Caco-2 (cell line): Measurements from ENCODE around the gene NECTIN2. TPM values are rescaled to one million over a fixed set of nuclear protein-coding genes. Genes with fewer than 3 reads are reported as not detected.

Experiments
- BruUV-seq: library from RNA; stranded (reverse); fragments of 400-500 nt; replicated peaks from 2 replicates; lab custom pipeline; 2021; lab: Mats Ljungman, UMichigan
- CTCF ChIA-PET: fragments of 300-600 bp; sonication (Branson Sonifier 250); formaldehyde crosslinking; loops from one replicate; lab custom pipeline; 2022; ENCODE audit warnings: antibody characterized with exemption; lab: Charles Lee
- POLR2A ChIA-PET: fragments of 300-600 bp; sonication (Branson Sonifier 250); formaldehyde crosslinking; loops from one replicate; lab custom pipeline; 2022; ENCODE audit warnings: antibody characterized with exemption; lab: Charles Lee
- DNase-seq, 2 experiments: peaks; one replicate each; pipeline versions ENCODE4 v3.0.0 to v3.0.0-alpha.2; 2020 to 2022
- H3K27me3 ChIP-seq: replicated peaks from 2 replicates; pipeline ENCODE4 v1.6.0; 2011; ENCODE audit warnings: low read length; ENCODE audit not compliant: control insufficient read depth, insufficient read depth
- H3K36me3 ChIP-seq: 2 replicates; pipeline ENCODE4 v1.5.1; 2011; ENCODE audit warnings: low read length; ENCODE audit not compliant: control insufficient read depth, insufficient read depth
- H3K4me1 ChIP-seq: fragments of 250-450 bp; sonication (Bioruptor Pico); 2 replicates; pipeline ENCODE4 v1.5.1; 2020; ENCODE audit warnings: mild to moderate bottlenecking
- H3K4me3 ChIP-seq: 2 replicates; pipeline ENCODE4 v1.5.1; 2011; ENCODE audit warnings: low read depth, mild to moderate bottlenecking, control low read depth, low read length
- H3K9me3 ChIP-seq: fragments of 250-450 bp; sonication (Bioruptor Pico); 2 replicates; pipeline ENCODE4 v1.5.1; 2020; ENCODE audit warnings: mild to moderate bottlenecking, moderate library complexity
- H3K27ac Mint-ChIP-seq: one replicate; pipeline ENCODE4 v1.8.0; 2022; ENCODE audit warnings: mixed read lengths; ENCODE audit not compliant: unreplicated experiment
- H3K27me3 Mint-ChIP-seq: one replicate; pipeline ENCODE4 v1.8.0; 2022; ENCODE audit warnings: mixed read lengths; ENCODE audit not compliant: insufficient read depth, unreplicated experiment
- H3K36me3 Mint-ChIP-seq: one replicate; pipeline ENCODE4 v1.8.0; 2022; ENCODE audit warnings: mild to moderate bottlenecking, mixed read lengths; ENCODE audit not compliant: insufficient read depth, unreplicated experiment
- H3K4me1 Mint-ChIP-seq: one replicate; pipeline ENCODE4 v1.8.0; 2022; ENCODE audit warnings: low read depth, mixed read lengths; ENCODE audit not compliant: unreplicated experiment
- H3K4me3 Mint-ChIP-seq: one replicate; pipeline ENCODE4 v1.8.0; 2022; ENCODE audit warnings: mild to moderate bottlenecking, moderate library complexity, mixed read lengths; ENCODE audit not compliant: unreplicated experiment
- H3K9me3 Mint-ChIP-seq: one replicate; pipeline ENCODE4 v1.8.0; 2022; ENCODE audit warnings: mixed read lengths; ENCODE audit not compliant: unreplicated experiment
- CTCF ChIP-seq, 2 experiments: fragments of 200-600 bp in 1 of 2; IDR thresholded peaks; 1 replicate in 1 of 2; 2 replicates in 1 of 2; pipeline versions ENCODE4 v1.5.1 to v1.8.0; 2011 to 2022; ENCODE audit warnings: antibody characterized with exemption in 1 of 2, control low read depth in 1 of 2, inconsistent platforms in 1 of 2, low read depth in 1 of 2, low read length in 1 of 2, mild to moderate bottlenecking in 1 of 2, moderate library complexity in 1 of 2; ENCODE audit not compliant: insufficient read depth in 1 of 2, severe bottlenecking in 1 of 2, unreplicated experiment in 1 of 2
- intact Hi-C: fragments of 100-400 bp; cut with micrococcal nuclease; formaldehyde crosslinking; loops from one replicate; pipeline ENCODE4 v1.10.0; 2022; ENCODE audit not compliant: unreplicated experiment
- total RNA-seq: library from RNA; stranded (reverse); gene quantifications from 2 replicates; pipeline ENCODE4 v1.2.3, GENCODE V29; 2022

The NECTIN2 gene
- total RNA-seq, 1 experiment from 2014 or later = 258 TPM

GRCh38 chr19:44927746-44928145, 81.6 kb downstream of the NECTIN2 start:
- Histone ChIP-seq H3K27me3 (no peaks in the 10 kb centered on the region), H3K36me3 (peaks cover 1% of the 10 kb centered on the region; the same call in 1 of the 2 replicates), H3K4me1 (peaks cover 10% of the 10 kb centered on the region), H3K4me3 (no peak overlapping the region), H3K9me3 (no peaks in the 10 kb centered on the region)
- BruUV-seq = TSS peak; percentile 30
- Mint-ChIP-seq H3K27me3 (no peaks in the 10 kb centered on the region), H3K9me3 (no peaks in the 10 kb centered on the region), H3K4me1 (peaks cover 15% of the 10 kb centered on the region), H3K36me3 (peaks cover 12% of the 10 kb centered on the region), H3K27ac (no peak overlapping the region), H3K4me3 (no peak overlapping the region)
- no peak for TF ChIP-seq CTCF (IDR thresholded peaks at IDR 0.05; ENCODE audit: insufficient read depth in 1 of 2, low read depth in 1 of 2, low read length in 1 of 2, severe bottlenecking in 1 of 2, unreplicated experiment in 1 of 2)
- intact Hi-C loops = no loop called here
- ChIA-PET POLR2A (no interaction called here), CTCF (no interaction called here)
- DNase-seq = no peak

- H3K36me3 Mint-ChIP-seq = peaks cover 7% of the 10 kb centered on the region
Measured at GRCh38 chr19:44930088-44930487, 84.0 kb downstream of the NECTIN2 start.

GRCh38 chr19:44931541-44931940, 85.4 kb downstream of the NECTIN2 start:
- no TSS peak for BruUV-seq
- TF ChIP-seq CTCF (IDR thresholded peaks at IDR 0.05; ENCODE audit: insufficient read depth in 1 of 2, low read depth in 1 of 2, low read length in 1 of 2, severe bottlenecking in 1 of 2, unreplicated experiment in 1 of 2) = no peak
- peaks cover 9% of the 10 kb centered on the region for H3K4me1 Mint-ChIP-seq
- peaks cover 7% of the 10 kb centered on the region; the same call in 1 of the 2 replicates for H3K4me1 ChIP-seq
- H3K36me3 ChIP-seq = peaks cover 1% of the 10 kb centered on the region; the same call in 1 of the 2 replicates
- H3K27me3 Mint-ChIP-seq = no peaks in the 10 kb centered on the region
- ChIA-PET POLR2A (no interaction called here), CTCF (no interaction called here)
- no peak for DNase-seq
- no peak overlapping the region for H3K4me3 ChIP-seq
- H3K27ac Mint-ChIP-seq = no peak overlapping the region
- no peak overlapping the region for H3K4me3 Mint-ChIP-seq
- H3K9me3 Mint-ChIP-seq = no peaks in the 10 kb centered on the region
- no peaks in the 10 kb centered on the region for H3K9me3 ChIP-seq
- H3K27me3 ChIP-seq = no peaks in the 10 kb centered on the region
- H3K36me3 Mint-ChIP-seq = peaks cover 12% of the 10 kb centered on the region
- intact Hi-C loops = no loop called here

More at GRCh38 chr19:44930088-44930487, 84.0 kb downstream of the NECTIN2 start:
- no peak overlapping the region for H3K27ac Mint-ChIP-seq
- intact Hi-C loops = no loop called here
- no peaks in the 10 kb centered on the region for H3K9me3 Mint-ChIP-seq
- peaks cover 7% of the 10 kb centered on the region for H3K4me1 Mint-ChIP-seq
- H3K4me3 ChIP-seq = no peak overlapping the region
- ChIA-PET CTCF (no interaction called here), POLR2A (no interaction called here)
- BruUV-seq = no TSS peak
- H3K4me3 Mint-ChIP-seq = no peak overlapping the region
- no peak for DNase-seq
- H3K27me3 ChIP-seq = no peaks in the 10 kb centered on the region
- H3K27me3 Mint-ChIP-seq = no peaks in the 10 kb centered on the region
- no peaks in the 10 kb centered on the region; the same call in 1 of the 2 replicates for H3K4me1 ChIP-seq
- H3K36me3 ChIP-seq = peaks cover 1% of the 10 kb centered on the region; the same call in 1 of the 2 replicates
- no peak for TF ChIP-seq CTCF (IDR thresholded peaks at IDR 0.05; ENCODE audit: insufficient read depth in 1 of 2, low read depth in 1 of 2, low read length in 1 of 2, severe bottlenecking in 1 of 2, unreplicated experiment in 1 of 2)
- no peaks in the 10 kb centered on the region for H3K9me3 ChIP-seq

Other genes starting within 250 kb of the NECTIN2 start
- 3.9 and 6.8 TPM in 2 replicates for gene IGSF23, start 232.7 kb upstream of the NECTIN2 start, total RNA-seq
- gene PVR, start 202.4 kb upstream of the NECTIN2 start, total RNA-seq = 86.5 and 93.8 TPM in 2 replicates
- gene CEACAM19, start 174.8 kb upstream of the NECTIN2 start, total RNA-seq = 2.9 and 3.3 TPM in 2 replicates
- gene CEACAM16, start 147.1 kb upstream of the NECTIN2 start, total RNA-seq = not detected in 2 replicates
- 15.5 and 21.3 TPM in 2 replicates for gene BCL3, start 97.6 kb upstream of the NECTIN2 start, total RNA-seq
- 42.3 and 43.6 TPM in 2 replicates for gene CBLC, start 68.4 kb upstream of the NECTIN2 start, total RNA-seq
- gene BCAM, start 37.2 kb upstream of the NECTIN2 start, total RNA-seq = 230 and 244 TPM in 2 replicates
- 205 and 227 TPM in 2 replicates for gene TOMM40, start 45.0 kb downstream of the NECTIN2 start, total RNA-seq
- 1,346 and 1,404 TPM in 2 replicates for gene APOE, start 59.5 kb downstream of the NECTIN2 start, total RNA-seq
- 246 and 250 TPM in 2 replicates for gene APOC1, start 68.3 kb downstream of the NECTIN2 start, total RNA-seq
- gene APOC4, start 95.9 kb downstream of the NECTIN2 start, total RNA-seq = not detected in 2 replicates
- not detected in 2 replicates for gene APOC2, start 99.8 kb downstream of the NECTIN2 start, total RNA-seq
- gene CLPTM1, start 109.1 kb downstream of the NECTIN2 start, total RNA-seq = 144 and 159 TPM in 2 replicates
- 6.3 and 10.2 TPM in 2 replicates for gene RELB, start 155.2 kb downstream of the NECTIN2 start, total RNA-seq
- gene CLASRP, start 192.7 kb downstream of the NECTIN2 start, total RNA-seq = 104 and 111 TPM in 2 replicates
- gene ZNF296, start 230.2 kb downstream of the NECTIN2 start, total RNA-seq = 8.4 and 9.4 TPM in 2 replicates
- gene GEMIN7, start 233.0 kb downstream of the NECTIN2 start, total RNA-seq = 45.8 and 49.3 TPM in 2 replicates
- 42.1 and 47.7 TPM in 2 replicates for gene PPP1R37, start 246.9 kb downstream of the NECTIN2 start, total RNA-seq